A549 treated with Hydrocortisone at 1 μM for 4 hours (cell line): ENCODE results near the gene POU5F2. TPM values are rescaled to one million over a fixed set of nuclear protein-coding genes. Genes with fewer than 3 reads are reported as not detected.

Experiments used
- total RNA-seq: library from RNA; stranded (reverse); fragments of 200-300 nt; extraction: Qiagen RNA extraction; gene quantifications from 5 replicates; pipeline ENCODE4 v1.2.3, GENCODE V29; 2022

Gene POU5F2, protein sequence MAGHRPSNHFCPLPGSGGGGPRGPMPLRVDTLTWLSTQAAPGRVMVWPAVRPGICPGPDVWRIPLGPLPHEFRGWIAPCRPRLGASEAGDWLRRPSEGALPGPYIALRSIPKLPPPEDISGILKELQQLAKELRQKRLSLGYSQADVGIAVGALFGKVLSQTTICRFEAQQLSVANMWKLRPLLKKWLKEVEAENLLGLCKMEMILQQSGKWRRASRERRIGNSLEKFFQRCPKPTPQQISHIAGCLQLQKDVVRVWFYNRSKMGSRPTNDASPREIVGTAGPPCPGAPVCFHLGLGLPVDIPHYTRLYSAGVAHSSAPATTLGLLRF
- total RNA-seq = 0.01 TPM in 1 of 5 replicates, not detected in the others

GRCh38 chr5:93741136-93741811, at the start of gene POU5F2:
Gene POU5F2, minus strand, starts transcription at chr5:93741600. Its CDS starts 37 bp downstream, at chr5:93741563.

Other genes with a start within 250 kb of the POU5F2 start
- 3.1 to 4.7 TPM (median 4.0 TPM) in 5 replicates for gene NR2F1-AS1, start 160.4 kb downstream of the POU5F2 start, total RNA-seq
- gene NR2F1, start 158.4 kb downstream of the POU5F2 start, total RNA-seq = 4.1 to 4.9 TPM (median 4.4 TPM) in 5 replicates